ENCODE results near the gene PHF21A. TPM values are rescaled to one million over a fixed set of nuclear protein-coding genes. Genes with fewer than 3 reads are reported as not detected.

The PHF21A gene
- total and polyA plus RNA-seq, 2 of the 13 experiments (the other 11 are each of a cell fraction or from before 2014, with no cell fraction given): 4.1 to 34.6 TPM

GRCh38 chr11:45899448-45900174 is 221.6 kb downstream of the PHF21A start (continued):
- TF ChIP-seq ZNF138 (CRISPR knock-in tag; IDR thresholded peaks at IDR 0.05; ENCODE audit: low read depth) (no peak), KDM2A (CRISPR knock-in tag; IDR thresholded peaks at IDR 0.05; ENCODE audit: borderline replicate concordance, low read depth) (no peak; the same call in 1 of the 2 replicates), ZBTB14 (CRISPR knock-in tag; IDR thresholded peaks at IDR 0.05) (no peak), PATZ1 (CRISPR knock-in tag; IDR thresholded peaks at IDR 0.05) (peak; percentile 21; the same call in 1 of the 2 replicates), ZNF3 (CRISPR knock-in tag; IDR thresholded peaks at IDR 0.05) (no peak), FOXM1 (CRISPR knock-in tag; IDR thresholded peaks at IDR 0.05) (no peak), ATF7 (IDR thresholded peaks at IDR 0.05) (peak; percentile 61), ATF7 (CRISPR knock-in tag; IDR thresholded peaks at IDR 0.05) (no peak), MED8 (CRISPR knock-in tag; IDR thresholded peaks at IDR 0.05; ENCODE audit: insufficient replicate concordance) (no peak), ELF1 (CRISPR knock-in tag; IDR thresholded peaks at IDR 0.05) (no peak), DDIT3 (CRISPR knock-in tag; IDR thresholded peaks at IDR 0.05) (no peak), HBP1 (CRISPR knock-in tag; IDR thresholded peaks at IDR 0.05; ENCODE audit: low read depth) (peak; percentile 74), TAF1 (CRISPR knock-in tag; IDR thresholded peaks at IDR 0.05) (no peak), ZNF597 (CRISPR knock-in tag; IDR thresholded peaks at IDR 0.05) (no peak), ZNF136 (CRISPR knock-in tag; IDR thresholded peaks at IDR 0.05; ENCODE audit: low read depth) (no peak), ZNF275 (CRISPR knock-in tag; IDR thresholded peaks at IDR 0.05; ENCODE audit: borderline replicate concordance) (no peak), ZNF775 (CRISPR knock-in tag; IDR thresholded peaks at IDR 0.05; ENCODE audit: borderline replicate concordance) (no peak), MXD4 (CRISPR knock-in tag; IDR thresholded peaks at IDR 0.05) (no peak), ZNF350 (CRISPR knock-in tag; IDR thresholded peaks at IDR 0.05; ENCODE audit: borderline replicate concordance, low read depth) (no peak), ZNF562 (CRISPR knock-in tag; IDR thresholded peaks at IDR 0.05; ENCODE audit: borderline replicate concordance) (no peak), SAFB2 (CRISPR knock-in tag; IDR thresholded peaks at IDR 0.05; ENCODE audit: borderline replicate concordance, low read depth) (0 out of 2 replicates have a peak, but pooled peaks have one; percentile 39), ZNF879 (CRISPR knock-in tag; IDR thresholded peaks at IDR 0.05) (no peak), ZNF543 (CRISPR knock-in tag; IDR thresholded peaks at IDR 0.05) (no peak), NCOA5 (CRISPR knock-in tag; IDR thresholded peaks at IDR 0.05) (no peak)
